Esophagus squamous epithelium (tissue), 4 donors: ENCODE results near the gene FRG2B.
"Not testable (repeated sequence)": the region's sequence is repeated elsewhere in the genome, so short reads cannot be mapped to it uniquely, and the experiment has no call there.

Experiments used
- POLR2A ChIP-seq, 4 donors: fragments of 450-650 bp; IDR thresholded peaks; one replicate each; pipeline ENCODE4 v1.6.1; 2017; ENCODE audit warnings: antibody characterized with exemption in 4 of 4, mild to moderate bottlenecking in 4 of 4, moderate library complexity in 3 of 4
- TF ChIP-seq, protein P1 (sequence below), 6 experiments: fragments of 450-650 bp in 4 of 6; fragments of 200-600 bp in 2 of 6; sonication (generic) in 2 of 6; IDR thresholded peaks; one replicate each; pipeline ENCODE4 v1.5.1; 2016 to 2019; ENCODE audit warnings: antibody characterized with exemption in 6 of 6, mild to moderate bottlenecking in 4 of 6, moderate library complexity in 4 of 6

DNA sequence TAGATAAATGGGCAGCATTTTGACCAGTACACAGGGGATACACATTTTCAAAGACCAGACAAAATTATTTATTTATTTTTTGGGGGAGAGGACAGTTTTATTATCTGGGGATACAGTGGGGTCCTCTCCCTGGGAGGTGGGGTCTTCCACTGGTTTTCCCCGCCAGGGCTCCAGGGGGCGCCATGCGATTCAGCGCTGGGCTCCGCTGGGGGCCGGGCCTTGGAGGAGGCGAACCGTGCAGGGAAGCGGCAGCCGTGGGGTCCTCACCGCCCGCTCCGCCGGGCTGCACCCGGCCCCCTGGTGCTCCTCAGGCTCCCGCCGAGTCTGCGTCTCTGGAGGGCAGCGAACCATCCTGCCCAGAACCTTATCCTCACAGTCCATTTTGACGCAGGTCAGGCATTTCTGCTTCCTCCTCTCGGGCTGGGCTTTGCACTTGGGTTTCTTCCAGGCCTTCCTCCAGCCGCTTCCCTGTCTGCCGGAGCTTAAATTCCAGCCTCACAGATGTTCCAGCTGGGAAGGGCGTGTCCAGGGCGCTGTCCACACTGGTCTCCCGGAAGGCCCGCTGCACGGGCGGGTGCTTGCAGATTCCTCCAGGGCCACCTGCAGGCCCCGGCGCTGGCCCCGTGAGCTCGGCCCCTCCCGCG lies 10.7 kb upstream of the FRG2B start:
- TF ChIP-seq, protein P1, sequence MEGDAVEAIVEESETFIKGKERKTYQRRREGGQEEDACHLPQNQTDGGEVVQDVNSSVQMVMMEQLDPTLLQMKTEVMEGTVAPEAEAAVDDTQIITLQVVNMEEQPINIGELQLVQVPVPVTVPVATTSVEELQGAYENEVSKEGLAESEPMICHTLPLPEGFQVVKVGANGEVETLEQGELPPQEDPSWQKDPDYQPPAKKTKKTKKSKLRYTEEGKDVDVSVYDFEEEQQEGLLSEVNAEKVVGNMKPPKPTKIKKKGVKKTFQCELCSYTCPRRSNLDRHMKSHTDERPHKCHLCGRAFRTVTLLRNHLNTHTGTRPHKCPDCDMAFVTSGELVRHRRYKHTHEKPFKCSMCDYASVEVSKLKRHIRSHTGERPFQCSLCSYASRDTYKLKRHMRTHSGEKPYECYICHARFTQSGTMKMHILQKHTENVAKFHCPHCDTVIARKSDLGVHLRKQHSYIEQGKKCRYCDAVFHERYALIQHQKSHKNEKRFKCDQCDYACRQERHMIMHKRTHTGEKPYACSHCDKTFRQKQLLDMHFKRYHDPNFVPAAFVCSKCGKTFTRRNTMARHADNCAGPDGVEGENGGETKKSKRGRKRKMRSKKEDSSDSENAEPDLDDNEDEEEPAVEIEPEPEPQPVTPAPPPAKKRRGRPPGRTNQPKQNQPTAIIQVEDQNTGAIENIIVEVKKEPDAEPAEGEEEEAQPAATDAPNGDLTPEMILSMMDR (IDR thresholded peaks at IDR 0.05): not testable (repeated sequence)
- not testable (repeated sequence) for TF ChIP-seq POLR2A (IDR thresholded peaks at IDR 0.05)
